Right cardiac atrium (tissue), 5 donors: ENCODE results near the gene PXDN. TPM values are rescaled to one million over a fixed set of nuclear protein-coding genes. Genes with fewer than 3 reads are reported as not detected.

Source experiments
- ATAC-seq, 2 donors: fragments of 200-7000 bp; cut with Tn5 transposase; one replicate each; pipeline versions ENCODE4 v1.8.0 to v1.9.1; 2020; ENCODE audit warnings: moderate library complexity in 2 of 2, mild to moderate bottlenecking in 1 of 2
- DNase-seq, 3 donors: peaks; one replicate each; pipeline ENCODE4 v3.0.0-alpha.2; 2020
- H3K27ac ChIP-seq: one replicate; pipeline ENCODE4 v1.5.1; 2013; ENCODE audit warnings: mild to moderate bottlenecking, low read length, control low read depth, moderate library complexity
- H3K27me3 ChIP-seq: one replicate; pipeline ENCODE4 v1.6.1; 2013; ENCODE audit not compliant: control insufficient read depth, insufficient read depth
- H3K4me1 ChIP-seq: one replicate; pipeline ENCODE4 v1.6.1; 2013; ENCODE audit warnings: low read length; ENCODE audit not compliant: control insufficient read depth, insufficient read depth
- H3K4me3 ChIP-seq: one replicate; pipeline ENCODE4 v1.5.1; 2013; ENCODE audit warnings: low read length, control low read depth
- H3K9me3 ChIP-seq: one replicate; pipeline ENCODE4 v1.6.1; 2013; ENCODE audit warnings: low read length; ENCODE audit not compliant: control insufficient read depth
- WGBS: extraction: QIAGEN DNeasy Blood & Tissue Kit; methylation state at CpG from one replicate; pipeline ENCODE4 v1.1.7; 2013; 5-methylcytosine and 5-hydroxymethylcytosine counted together
- intact Hi-C, 4 donors: fragments of 100-400 bp; cut with DNase I; formaldehyde crosslinking; loops; one replicate each; pipeline versions ENCODE4 v1.11.0 to v1.14.0; 2022 to 2023
- polyA plus RNA-seq: library from polyadenylated mRNA; stranded (reverse); fragments of 200-250 nt; gene quantifications from one replicate; pipeline ENCODE4 v1.2.3, GENCODE V29; 2013
- total RNA-seq, 4 donors: library from RNA; stranded (reverse); fragmentation: NEBNext Ultra II Directional; extraction: Animal tissue kit (Norgen Biotek cat#: 25700); gene quantifications; one replicate each; pipeline ENCODE4 v1.2.1, GENCODE V29; 2021
- donor health status: healthy with polysubstance abuse.
- donor health status: DM: no; HTN: yes; CAD: no.
- donor health status: DM: no; HTN: no; CAD: no.
- donor health status: DM: no; HTN: yes; CAD: no; lungs with severe emphysema.
- donor health status: DM: yes; HTN: yes; CAD: no.

The PXDN gene
- total and polyA plus RNA-seq, 5 donors, result 7.6 to 40.7 (median 18.7) TPM

DNA sequence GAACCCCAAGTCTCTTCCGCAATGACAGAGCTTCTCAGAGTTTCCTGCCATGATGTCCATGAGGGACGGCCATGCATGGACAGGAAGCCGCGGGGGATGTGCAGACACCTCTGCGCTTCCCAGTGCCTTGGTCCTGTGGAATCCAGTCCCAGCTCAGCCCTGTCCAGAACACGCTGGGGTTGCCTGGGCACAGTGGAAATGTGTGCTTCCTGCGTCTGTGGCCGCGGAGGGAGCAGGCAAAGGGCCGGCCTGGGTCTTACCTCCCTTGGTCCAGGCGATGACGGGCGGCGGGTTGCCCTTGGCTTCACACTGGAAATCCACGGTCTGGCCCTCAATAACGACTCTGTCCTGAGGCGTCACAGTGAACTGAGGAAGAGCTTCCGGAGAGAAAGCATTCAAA lies 79.6 kb downstream of the PXDN start:
- intact Hi-C loops, result no loop called here
- H3K27me3 ChIP-seq, result no peaks in the 10 kb centered on the region
- no peaks in the 10 kb centered on the region for H3K9me3 ChIP-seq
- H3K4me3 ChIP-seq, result no peak overlapping the region
- ATAC-seq (peak in 1 of 2 donors; percentile 8), DNase-seq (no peak)
- 79% methylated on average over 18 of the region's 18 CpGs for WGBS
- no peaks in the 10 kb centered on the region for H3K4me1 ChIP-seq
- H3K27ac ChIP-seq, result no peak overlapping the region

DNA sequence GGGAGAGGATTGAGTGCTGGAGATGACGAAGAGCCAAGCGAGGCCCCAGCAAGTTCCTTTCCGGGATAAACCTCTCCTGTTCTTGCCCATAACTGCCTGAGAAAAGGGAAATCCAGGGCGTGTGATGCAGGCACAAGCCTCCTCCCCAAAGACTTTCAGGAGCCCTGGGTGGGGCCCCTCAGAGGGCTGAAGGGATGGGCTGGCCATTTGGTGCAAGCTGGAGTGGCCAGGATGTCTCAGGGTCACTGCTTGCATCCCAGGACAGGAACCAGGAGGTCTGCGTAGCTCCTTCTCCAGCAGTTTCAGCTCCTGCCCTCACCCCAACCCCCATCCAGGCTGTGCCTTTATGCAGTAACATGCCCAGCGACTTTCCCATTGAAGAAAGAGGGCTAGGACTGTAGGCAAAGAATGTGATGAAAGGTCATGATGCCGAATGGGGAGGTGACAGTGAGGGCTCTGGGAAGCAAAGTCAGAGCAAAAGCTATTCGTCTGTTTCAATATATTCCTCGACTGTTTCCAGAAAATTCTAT lies 80.2 kb downstream of the PXDN start:
- Histone ChIP-seq H3K27me3 (no peaks in the 10 kb centered on the region), H3K9me3 (no peaks in the 10 kb centered on the region), H3K27ac (no peak overlapping the region), H3K4me3 (no peak overlapping the region), H3K4me1 (no peaks in the 10 kb centered on the region)
- intact Hi-C loops, result no loop called here
- no peak for DNase-seq
- WGBS, result 84% methylated on average over 9 of the region's 9 CpGs
- ATAC-seq, result no peak

DNA sequence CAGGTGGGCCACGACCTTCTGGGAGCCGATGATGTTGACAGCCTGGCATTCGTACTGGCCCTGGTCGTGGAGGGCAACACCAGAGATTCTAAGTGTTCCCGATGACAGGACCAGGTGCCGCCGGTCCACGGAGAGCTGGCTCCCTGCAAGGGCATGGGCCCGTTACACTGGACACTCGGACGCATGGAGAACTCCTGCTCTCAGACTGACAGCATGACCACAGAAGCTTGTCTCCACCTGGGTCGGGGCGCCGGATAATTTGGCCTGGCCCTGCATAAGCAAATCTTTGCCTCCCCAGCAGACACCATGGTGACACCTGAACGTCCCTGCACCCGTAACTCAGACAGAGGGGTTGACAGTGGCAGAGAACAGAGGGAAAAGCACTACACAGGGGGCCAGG lies 80.7 kb downstream of the PXDN start:
- Histone ChIP-seq H3K27me3 (no peaks in the 10 kb centered on the region), H3K4me1 (no peaks in the 10 kb centered on the region), H3K9me3 (no peaks in the 10 kb centered on the region), H3K27ac (no peak overlapping the region), H3K4me3 (no peak overlapping the region)
- intact Hi-C loops, result no loop called here
- ATAC-seq, result no peak
- no peak for DNase-seq
- 92% methylated on average over 16 of the region's 16 CpGs for WGBS

DNA sequence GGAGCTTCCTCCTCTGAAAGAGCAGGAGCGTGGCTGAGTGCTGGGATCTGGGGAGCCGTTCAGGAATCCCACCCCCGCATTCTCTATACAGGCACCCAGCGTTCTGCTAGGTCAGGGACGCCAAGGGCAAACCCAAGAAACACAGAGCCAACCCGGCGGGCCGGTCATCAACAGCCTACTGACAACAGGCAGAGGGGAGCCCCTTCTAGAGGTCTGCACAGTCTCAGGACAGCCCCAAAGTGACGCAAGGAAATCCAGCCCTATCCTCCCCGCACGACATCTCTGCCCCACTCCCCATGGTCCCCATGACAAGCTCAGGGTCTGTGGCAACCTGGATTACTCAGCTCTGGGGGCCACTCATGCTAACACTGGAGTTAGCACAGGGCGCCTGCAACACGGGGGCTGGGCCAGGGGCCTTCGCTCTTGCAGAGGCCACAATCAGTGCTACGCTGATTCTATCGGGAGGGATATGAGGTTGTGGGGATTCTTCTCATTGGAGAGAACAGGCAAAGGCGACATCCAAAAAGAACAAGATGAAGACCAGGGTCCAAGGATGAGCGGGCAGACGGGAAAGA lies 81.6 kb downstream of the PXDN start:
- Histone ChIP-seq H3K4me1 (no peaks in the 10 kb centered on the region), H3K4me3 (no peak overlapping the region), H3K27me3 (no peaks in the 10 kb centered on the region), H3K27ac (no peak overlapping the region), H3K9me3 (no peaks in the 10 kb centered on the region)
- no peak for ATAC-seq
- intact Hi-C loops, result no loop called here
- DNase-seq, result peak in 1 of 3 donors; percentile 22
- 95% methylated on average over 19 of the region's 19 CpGs for WGBS

DNA sequence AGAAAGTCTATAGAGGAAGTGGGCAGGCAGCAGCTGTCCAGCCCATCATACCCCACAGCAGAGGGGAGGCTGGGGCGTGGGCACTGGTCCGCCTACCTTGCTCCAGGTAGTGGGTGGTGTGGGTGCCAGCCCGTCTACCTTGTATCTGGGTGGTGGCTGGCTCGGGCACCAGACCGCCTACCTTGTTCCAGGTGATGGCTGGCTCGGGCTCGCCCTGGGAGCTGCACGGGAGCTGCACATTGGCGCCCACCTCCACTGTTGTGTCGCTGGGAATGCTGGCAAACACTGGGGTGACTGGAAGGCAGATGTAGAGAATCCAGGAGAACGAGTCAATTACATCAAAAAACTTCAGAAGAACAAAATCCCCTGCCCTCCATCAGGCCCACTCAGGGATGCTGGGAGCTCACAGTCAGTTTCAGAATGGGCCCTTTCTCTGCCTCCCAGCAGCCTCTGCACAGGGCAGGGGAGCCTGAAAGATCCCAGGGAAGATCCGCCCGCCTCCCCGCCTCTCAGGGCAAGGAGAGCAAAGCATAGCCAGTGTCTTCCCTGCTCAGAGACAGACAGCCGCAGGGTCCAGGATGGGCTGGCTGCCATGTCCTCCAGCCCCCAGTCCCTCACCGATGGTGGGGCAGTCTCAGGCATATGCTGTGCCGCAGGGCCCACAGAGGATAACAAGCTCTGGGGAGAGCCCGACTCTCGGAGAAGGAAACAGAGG lies 82.3 kb downstream of the PXDN start:
- intact Hi-C loops, result no loop called here
- Histone ChIP-seq H3K27ac (no peak overlapping the region), H3K4me3 (no peak overlapping the region), H3K27me3 (no peaks in the 10 kb centered on the region), H3K4me1 (no peaks in the 10 kb centered on the region), H3K9me3 (no peaks in the 10 kb centered on the region)
- DNase-seq (peak in 1 of 3 donors; percentile 34), ATAC-seq (no peak)
- WGBS, result 93% methylated on average over 19 of the region's 19 CpGs

DNA sequence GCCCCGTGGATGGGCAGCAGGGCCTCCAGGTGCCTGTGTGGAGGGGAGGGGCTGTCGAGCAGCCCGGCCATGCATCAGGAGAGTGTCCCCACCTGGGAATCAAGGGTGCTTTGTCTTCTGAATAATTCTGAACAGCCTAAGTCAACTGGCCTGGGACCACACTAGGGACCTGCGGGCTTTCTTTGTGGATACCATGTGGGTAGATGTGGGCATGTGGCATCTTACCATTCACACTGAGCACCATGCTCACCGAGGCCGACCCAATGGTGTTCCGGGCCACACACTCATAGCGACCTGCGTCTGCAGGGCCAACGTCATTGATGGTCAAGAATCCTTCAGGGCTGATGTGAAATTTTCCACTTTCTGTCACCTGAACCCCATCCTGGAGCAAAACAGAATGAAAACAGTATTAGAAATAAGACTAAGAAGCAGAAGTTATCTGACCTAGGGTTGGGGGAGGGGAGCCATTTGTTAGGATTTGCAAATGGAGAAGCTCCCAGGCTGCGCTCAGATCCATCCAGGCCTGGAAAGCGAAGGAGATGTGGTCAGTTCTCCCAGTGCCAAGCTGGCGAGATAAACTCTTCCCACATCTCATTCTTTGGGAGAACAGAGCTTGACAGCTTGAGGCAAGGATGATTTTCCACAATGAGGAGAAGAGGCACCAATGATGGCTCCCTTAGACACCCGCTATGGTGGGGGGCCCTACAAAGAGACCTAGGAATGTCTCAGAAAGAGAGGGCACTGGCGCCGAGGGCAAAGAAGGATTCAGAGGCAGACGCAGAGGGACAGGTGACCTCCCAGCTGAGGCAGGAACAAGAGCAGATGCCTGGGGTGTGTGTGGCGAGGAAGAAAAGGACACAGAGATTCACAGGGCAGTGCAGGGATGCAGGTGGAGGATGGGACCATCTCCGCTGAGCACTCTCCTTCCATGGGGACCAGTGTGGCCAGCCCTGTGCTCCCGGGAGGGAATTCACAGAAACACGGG lies 83.4 kb downstream of the PXDN start:
- no peak overlapping the region for H3K27ac ChIP-seq
- 94% methylated on average over 21 of the region's 21 CpGs for WGBS
- no peaks in the 10 kb centered on the region for H3K4me1 ChIP-seq
- DNase-seq (peak in 1 of 3 donors; percentile 22), ATAC-seq (no peak)
- no peaks in the 10 kb centered on the region for H3K27me3 ChIP-seq
- intact Hi-C loops, result no loop called here
- H3K9me3 ChIP-seq, result no peaks in the 10 kb centered on the region
- no peak overlapping the region for H3K4me3 ChIP-seq

DNA sequence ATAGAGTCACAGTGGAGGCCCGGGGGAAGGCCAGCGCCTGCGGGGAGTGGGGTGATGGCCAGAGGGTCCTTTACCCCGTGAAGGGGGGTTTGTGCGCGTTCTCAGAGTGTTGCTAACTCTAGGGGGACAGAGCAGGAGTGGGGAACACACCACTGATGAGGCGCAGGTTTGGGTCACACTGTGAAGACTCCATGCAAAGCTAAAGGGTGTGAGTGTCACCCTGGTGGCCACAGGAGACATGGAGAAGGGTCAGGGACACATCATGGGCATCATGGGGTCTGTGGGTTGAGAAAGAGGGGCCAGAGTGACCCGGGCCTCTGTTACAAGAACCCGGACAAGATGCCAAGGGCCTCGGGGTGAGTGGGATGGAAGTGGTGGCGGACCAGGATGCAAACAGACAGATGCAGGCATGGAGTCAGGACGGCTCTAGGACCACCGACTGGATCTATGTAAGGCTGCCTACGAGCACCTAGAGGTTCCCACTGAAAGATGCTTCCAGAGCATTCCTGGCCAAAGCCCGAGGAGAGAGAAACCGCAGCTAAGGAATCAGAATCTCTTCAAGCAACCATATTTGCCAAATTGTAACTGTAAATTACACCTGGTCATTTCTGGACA lies 84.3 kb downstream of the PXDN start:
- Histone ChIP-seq H3K4me1 (no peaks in the 10 kb centered on the region), H3K27me3 (no peaks in the 10 kb centered on the region), H3K9me3 (no peaks in the 10 kb centered on the region), H3K27ac (no peak overlapping the region), H3K4me3 (no peak overlapping the region)
- ATAC-seq (no peak), DNase-seq (no peak)
- intact Hi-C loops, result no loop called here
- 93% methylated on average over 16 of the region's 16 CpGs for whole genome bisulfite sequencing

DNA sequence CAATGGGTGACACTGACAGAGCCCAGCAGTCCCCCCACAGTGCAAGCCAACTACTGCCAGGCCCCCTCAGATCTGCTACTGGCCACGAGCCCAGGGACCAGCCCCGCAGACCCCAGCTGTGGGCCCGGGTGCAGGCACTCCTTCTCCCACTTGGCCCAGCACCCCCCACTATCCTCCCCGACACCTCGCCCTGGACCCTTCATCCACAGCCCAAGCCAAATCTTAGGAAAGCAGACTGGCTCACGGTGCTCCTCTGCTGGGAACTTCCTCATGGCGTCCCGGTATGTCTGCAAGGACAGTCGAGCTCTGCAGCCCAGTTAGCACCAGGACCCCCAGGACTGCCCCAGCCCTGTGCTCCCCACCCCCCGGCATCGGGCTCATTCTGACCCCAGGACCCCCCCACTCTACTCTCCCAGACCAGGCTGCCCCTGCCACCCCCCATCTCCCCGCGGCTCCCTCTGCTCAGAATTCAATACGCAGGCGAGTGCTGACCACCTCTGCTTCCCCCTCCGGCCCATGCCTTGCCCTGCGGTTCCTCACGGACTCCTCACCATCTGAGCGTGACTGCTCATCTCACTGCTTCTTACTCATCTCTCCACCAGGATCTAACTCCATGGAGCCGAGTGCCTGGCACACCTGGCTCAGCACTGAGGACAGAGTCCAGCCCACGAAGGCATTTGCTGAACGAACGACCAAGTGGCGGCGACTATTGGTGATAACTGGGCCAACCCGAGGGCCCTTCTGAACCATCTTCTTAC lies 85.7 kb downstream of the PXDN start:
- Histone ChIP-seq H3K27ac (no peak overlapping the region), H3K9me3 (no peaks in the 10 kb centered on the region), H3K4me1 (peaks cover under 1% of the 10 kb centered on the region), H3K4me3 (no peak overlapping the region), H3K27me3 (no peaks in the 10 kb centered on the region)
- DNase-seq (peak in 1 of 3 donors; percentile 22), ATAC-seq (no peak)
- intact Hi-C loops, result no loop called here
- WGBS, result 90% methylated on average over 26 of the region's 26 CpGs

DNA sequence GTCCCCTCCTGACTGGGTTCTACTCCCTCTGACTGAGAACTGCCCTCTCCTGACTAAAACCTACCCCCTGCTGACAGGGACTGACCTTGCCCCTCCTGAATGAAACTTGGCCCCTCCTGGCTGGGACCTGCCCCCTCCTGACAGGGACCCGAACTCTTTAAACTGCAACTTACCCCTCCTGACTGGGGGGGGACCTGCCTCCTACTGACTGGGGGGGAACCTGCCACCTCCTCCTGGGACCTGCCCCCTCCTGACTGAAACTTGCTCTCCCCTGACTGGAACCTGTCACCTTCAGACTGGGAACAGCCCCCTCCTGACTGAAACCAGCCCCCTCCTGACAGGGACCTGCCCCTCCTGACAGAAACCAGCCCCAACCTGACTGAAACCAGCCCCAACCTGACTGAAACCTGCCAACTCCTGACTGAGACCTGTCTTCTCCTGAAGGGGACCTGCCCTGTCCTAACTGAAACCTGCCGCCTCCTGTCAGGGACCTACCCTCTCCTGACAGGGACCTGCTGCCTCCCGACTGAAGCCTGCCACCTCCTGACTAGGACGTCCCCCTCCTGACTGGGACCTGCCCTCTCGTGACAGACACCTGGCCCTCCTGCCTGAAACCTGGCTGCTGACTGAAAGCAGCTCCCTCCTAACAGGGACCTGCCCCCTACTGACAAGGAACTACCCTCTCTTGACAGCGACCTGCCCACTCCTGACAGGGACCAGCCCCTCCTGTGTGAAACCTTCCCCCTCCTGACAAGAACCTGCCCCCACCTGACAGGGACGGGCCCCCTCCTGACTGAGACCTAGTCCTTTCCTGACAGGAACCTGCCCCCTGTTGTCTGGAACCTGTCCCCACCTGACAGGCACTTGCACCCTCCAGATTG lies 87.1 kb downstream of the PXDN start:
- intact Hi-C loops, result no loop called here
- H3K9me3 ChIP-seq, result no peaks in the 10 kb centered on the region
- WGBS, result 85% methylated on average over 7 of the region's 7 CpGs
- ATAC-seq (no peak), DNase-seq (peak in 1 of 3 donors; percentile 46)
- no peaks in the 10 kb centered on the region for H3K27me3 ChIP-seq
- no peak overlapping the region for H3K27ac ChIP-seq
- peaks cover 11% of the 10 kb centered on the region for H3K4me1 ChIP-seq
- H3K4me3 ChIP-seq, result no peak overlapping the region
